HG03064 (cell line): ENCODE measurements around the gene PTGFRN.

Experiments used
- ATAC-seq: cut with Tn5 transposase; IDR thresholded peaks from one replicate; pipeline ENCODE4 v1.9.1; 2021; ENCODE audit warnings: low read depth; ENCODE audit not compliant: unreplicated experiment

The PTGFRN gene

GRCh38 chr1:116940814-116941599 lies 31.3 kb downstream of the PTGFRN start:
- no peak for ATAC-seq

DNA sequence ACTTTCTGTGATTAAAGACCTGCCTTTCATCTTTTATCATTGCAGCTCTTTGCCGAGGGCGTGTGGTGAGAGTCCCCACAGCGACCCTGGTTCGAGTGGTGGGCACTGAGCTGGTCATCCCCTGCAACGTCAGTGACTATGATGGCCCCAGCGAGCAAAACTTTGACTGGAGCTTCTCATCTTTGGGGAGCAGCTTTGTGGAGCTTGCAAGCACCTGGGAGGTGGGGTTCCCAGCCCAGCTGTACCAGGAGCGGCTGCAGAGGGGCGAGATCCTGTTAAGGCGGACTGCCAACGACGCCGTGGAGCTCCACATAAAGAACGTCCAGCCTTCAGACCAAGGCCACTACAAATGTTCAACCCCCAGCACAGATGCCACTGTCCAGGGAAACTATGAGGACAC lies 32.0 kb downstream of the PTGFRN start:
- ATAC-seq: no peak

- ATAC-seq: no peak
Observed at GRCh38 chr1:116942344-116942743, 32.6 kb downstream of the PTGFRN start.

DNA sequence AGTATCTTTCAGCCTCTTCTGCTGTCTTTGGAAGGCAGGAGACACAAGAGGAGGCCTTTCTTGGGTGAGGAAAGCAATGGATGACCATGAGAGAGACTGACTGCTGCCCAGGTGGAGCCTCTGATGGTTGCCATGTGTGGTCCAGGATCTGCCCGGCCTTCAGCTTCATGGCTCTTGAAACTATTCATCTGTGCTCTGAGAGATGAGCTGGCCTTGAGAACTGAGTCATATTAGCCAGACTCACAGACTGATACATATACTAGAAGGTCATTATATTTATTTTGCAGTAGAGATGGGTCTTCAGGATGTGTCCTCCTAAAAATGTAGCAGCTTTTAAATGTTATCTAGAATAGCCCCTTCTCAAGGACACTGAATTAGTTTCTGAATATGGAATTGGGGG lies 33.7 kb downstream of the PTGFRN start:
- no peak for ATAC-seq

DNA sequence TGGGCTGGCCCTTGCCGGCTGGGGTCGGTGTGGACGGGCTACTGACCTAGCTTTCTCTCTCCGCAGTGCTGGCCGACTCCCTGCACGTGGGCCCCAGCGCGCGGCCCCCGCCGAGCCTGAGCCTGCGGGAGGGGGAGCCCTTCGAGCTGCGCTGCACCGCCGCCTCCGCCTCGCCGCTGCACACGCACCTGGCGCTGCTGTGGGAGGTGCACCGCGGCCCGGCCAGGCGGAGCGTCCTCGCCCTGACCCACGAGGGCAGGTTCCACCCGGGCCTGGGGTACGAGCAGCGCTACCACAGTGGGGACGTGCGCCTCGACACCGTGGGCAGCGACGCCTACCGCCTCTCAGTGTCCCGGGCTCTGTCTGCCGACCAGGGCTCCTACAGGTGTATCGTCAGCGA lies 34.9 kb downstream of the PTGFRN start:
- ATAC-seq: no peak

DNA sequence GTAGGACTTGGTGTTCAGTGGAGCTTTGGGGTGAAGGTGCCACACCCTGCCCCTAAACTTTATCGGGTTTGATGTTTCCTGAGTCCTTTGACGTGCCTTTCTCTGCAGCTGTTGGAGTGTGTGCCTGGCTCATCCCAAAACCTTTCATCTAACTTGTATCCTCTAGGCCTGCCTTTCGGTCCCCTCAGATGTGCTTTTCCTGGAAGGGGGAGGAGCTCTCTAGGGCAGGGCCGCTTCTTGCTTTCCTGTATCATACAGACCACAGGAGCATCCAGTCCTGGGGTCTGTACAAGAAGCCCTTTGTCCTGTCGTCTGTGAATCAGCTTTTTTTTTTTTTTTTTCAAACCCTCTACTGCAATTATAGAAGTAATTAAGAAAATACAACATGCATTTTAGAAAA lies 35.7 kb downstream of the PTGFRN start:
- ATAC-seq: no peak

DNA sequence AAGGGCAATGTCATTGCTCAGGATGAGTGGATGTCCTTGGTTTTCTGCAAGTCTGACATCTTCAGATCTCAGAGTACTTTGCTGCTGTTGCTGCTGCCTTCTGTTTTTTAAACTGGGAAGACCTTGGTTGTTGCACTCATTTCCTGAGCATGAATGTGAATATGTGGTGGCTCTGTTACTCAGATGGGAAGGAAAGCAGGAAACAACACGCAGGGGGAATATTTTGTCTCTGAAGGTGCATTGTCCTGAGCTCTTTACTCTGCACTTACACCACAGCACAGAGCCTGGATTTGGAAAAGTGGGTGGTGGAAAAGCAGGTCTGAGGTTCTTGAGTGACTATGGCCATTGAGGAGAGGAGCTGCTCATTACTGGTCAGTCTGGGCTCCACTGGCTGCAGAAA lies 36.3 kb downstream of the PTGFRN start:
- no peak for ATAC-seq

GRCh38 chr1:116947092-116947860 lies 37.6 kb downstream of the PTGFRN start:
- ATAC-seq: no peak

DNA sequence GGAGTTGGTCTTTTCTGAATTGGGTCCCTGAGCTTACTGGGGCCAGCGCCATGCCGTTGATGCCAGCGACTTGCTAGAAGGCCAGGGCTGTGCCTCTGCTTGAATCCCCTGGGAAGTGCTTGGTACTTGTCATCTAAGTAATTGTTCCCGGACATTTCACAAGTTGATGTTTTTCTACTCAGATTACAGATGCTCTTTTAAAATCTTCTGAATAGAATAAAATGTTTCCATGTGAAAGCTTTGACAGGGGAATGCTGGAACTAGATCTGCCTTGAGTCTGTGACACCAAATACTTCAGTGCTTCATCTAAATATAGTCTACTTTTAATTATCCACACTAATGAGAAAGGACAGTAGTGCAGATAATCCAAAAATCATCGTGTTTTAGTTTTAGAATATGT lies 38.3 kb downstream of the PTGFRN start:
- no peak for ATAC-seq

- ATAC-seq: no peak
Observed at GRCh38 chr1:116948642-116949041, 38.9 kb downstream of the PTGFRN start.

DNA sequence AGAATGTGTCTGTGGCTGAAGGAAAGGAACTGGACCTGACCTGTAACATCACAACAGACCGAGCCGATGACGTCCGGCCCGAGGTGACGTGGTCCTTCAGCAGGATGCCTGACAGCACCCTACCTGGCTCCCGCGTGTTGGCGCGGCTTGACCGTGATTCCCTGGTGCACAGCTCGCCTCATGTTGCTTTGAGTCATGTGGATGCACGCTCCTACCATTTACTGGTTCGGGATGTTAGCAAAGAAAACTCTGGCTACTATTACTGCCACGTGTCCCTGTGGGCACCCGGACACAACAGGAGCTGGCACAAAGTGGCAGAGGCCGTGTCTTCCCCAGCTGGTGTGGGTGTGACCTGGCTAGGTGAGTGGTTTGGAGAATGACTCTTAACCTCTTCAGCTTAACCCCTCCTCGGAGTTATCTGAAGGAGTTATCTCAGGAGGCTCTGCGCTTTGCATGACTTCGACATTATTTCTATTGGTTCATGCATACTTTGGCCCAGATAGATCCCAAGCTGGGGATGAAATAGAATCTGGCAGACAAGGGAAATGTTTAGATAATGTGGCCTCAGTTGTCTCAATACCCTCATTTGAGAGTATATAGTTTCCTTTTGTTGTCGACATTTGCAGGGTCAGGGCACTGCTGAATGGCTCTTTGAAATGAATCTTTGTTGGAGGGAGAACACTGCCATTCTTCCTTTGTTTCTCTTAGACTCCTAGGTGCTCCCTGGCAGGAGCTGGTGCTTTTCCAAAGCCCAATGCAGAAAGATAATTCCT lies 39.7 kb downstream of the PTGFRN start:
- ATAC-seq: no peak

GRCh38 chr1:116950517-116951199 lies 40.9 kb downstream of the PTGFRN start:
- ATAC-seq: no peak

DNA sequence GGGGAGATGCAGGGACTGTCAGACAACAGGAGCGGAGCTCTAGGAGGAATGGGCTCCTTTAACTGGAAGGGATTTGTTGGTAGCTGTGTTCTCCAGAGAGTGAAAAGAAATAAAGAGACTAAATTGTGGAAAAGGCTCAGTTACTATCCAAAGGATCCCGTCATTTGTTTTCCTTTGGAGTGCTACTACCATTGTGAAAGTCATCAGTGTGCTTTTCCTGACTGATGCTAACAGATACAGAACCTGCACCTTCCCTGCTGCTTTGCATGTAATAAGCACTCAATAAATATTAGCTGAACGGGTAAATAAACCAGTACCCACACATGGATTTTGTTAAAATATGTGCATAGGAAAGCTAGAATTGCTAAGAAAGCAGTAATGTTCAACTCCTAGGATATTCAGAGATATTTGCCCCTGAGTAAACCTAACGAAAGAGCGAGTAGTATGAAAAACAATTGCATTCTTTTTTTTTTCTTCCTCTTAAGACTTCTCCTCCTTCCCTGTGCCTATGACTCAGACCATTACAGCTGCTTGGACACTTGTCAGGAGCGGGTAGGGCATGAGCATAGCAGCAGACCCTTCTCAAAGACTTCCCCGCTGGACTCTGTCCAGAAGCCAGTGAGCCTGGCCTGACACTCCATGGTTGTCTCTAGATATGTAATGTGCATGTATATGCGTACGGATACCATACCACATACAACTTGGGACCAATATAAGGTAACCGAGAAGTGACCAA lies 41.7 kb downstream of the PTGFRN start:
- ATAC-seq: no peak

DNA sequence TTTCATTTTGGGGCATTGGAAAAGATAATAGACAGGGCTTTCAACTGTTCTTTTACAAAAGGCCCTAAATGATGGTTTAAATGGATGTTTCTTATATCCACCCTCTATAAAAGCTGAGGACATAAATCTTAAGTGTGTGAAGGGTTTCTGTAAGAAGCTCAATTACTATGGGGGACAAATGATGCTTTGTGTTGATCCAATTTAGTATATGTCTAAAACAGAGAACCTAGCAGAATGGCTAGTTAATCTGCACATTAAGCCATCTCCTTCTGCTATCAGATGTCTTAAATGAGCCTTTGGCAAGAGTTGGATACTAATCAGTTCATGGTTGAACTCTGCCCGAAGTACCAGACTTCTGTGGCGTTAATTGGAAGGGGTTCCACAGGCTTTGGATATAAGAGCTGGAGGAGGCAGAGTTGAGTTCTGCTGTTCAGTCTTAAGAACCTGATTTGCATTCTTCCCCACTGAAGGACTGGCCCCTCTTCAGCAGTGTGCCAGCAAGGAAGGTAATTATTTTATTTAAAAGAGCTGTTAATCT lies 43.1 kb downstream of the PTGFRN start:
- ATAC-seq: no peak

- ATAC-seq: no peak
Observed at GRCh38 chr1:116954440-116954839, 44.7 kb downstream of the PTGFRN start.

DNA sequence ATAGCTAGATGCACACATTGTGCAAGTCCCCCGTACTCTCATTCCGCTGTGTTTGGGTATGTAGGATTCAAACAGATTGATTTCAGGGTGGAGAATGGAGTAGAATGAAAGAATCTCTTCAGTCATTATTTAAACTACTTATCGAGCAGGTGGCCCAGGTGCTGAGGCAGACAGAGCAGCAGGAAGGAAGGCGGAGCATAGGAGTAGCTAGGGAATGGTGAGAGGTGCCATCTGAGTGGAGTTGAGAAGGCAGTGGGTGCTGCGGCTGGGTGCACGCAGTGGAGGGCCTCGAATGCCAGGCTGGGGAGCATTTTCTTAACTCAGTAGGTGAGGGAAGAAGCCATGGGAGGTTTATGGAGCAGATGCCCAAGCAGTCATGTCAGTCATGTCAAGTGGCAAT lies 46.7 kb downstream of the PTGFRN start:
- ATAC-seq: no peak

DNA sequence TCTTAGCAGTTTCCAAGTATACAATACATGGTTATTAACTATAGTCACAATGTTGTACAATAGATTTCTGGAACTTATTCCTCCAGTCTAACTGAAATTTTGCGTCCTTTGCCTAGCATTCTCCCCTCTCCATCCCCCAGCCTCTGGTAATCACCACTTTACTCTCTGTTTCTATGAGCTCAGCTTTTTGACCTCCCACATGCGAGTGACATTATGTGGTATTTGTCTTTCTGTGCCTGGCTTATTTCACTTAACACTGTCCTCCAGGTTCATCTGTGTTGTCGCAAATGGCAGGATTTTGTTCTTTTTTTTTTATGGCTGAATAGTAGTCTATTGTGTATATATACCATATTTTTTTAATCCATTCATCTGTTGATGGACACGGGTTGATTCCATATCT lies 47.9 kb downstream of the PTGFRN start:
- ATAC-seq: no peak

- no peak for ATAC-seq
Observed at GRCh38 chr1:116958110-116958509, 48.4 kb downstream of the PTGFRN start.

- no peak for ATAC-seq
Observed at GRCh38 chr1:116958977-116959376, 49.3 kb downstream of the PTGFRN start.

- ATAC-seq: no peak
Observed at GRCh38 chr1:116961606-116962005, 51.9 kb downstream of the PTGFRN start.
